HepG2 (cell line): Measurements from ENCODE around the gene AGBL2. TPM values are rescaled to one million over a fixed set of nuclear protein-coding genes. Genes with fewer than 3 reads are reported as not detected.

ENCODE experiments used
- BCL6 ChIP-seq: IDR thresholded peaks from 2 replicates; pipeline ENCODE4 v1.6.1; 2016; ENCODE audit warnings: missing genetic modification reagents, missing compliant biosample characterization
- GTF3A ChIP-seq: sonication (generic); formaldehyde crosslinking; conservative IDR thresholded peaks from 2 replicates; pipeline ENCODE4 v1.4.0; 2020; ENCODE audit warnings: mild to moderate bottlenecking, missing genetic modification reagents
- HOXD1 ChIP-seq: sonication (generic); formaldehyde crosslinking; IDR thresholded peaks from 2 replicates; pipeline ENCODE4 v1.5.0; 2020; ENCODE audit warnings: missing genetic modification reagents
- JUND ChIP-seq: sonication (generic); formaldehyde crosslinking; IDR thresholded peaks from 2 replicates; pipeline ENCODE4 v1.8.0; 2022; ENCODE audit warnings: mild to moderate bottlenecking, missing genetic modification reagents
- NCOA2 ChIP-seq: sonication (generic); formaldehyde crosslinking; IDR thresholded peaks from 2 replicates; pipeline ENCODE4 v1.8.0; 2022; ENCODE audit warnings: inconsistent platforms
- NR2C2 ChIP-seq: sonication (generic); formaldehyde crosslinking; IDR thresholded peaks from 2 replicates; pipeline ENCODE4 v1.4.0; 2020; ENCODE audit warnings: missing genetic modification reagents, mild to moderate bottlenecking, moderate library complexity, borderline replicate concordance
- NR2F6 ChIP-seq, 2 experiments: IDR thresholded peaks; 2 replicates each; pipeline ENCODE4 v1.6.1; 2016; ENCODE audit warnings: antibody characterized with exemption in 1 of 2, mild to moderate bottlenecking in 1 of 2
- REPIN1 ChIP-seq: sonication (generic); formaldehyde crosslinking; IDR thresholded peaks from 2 replicates; pipeline ENCODE4 v1.8.0; 2022; ENCODE audit warnings: missing genetic modification reagents, low read depth, mild to moderate bottlenecking, borderline replicate concordance
- TOE1 ChIP-seq: sonication (generic); formaldehyde crosslinking; IDR thresholded peaks from 2 replicates; pipeline ENCODE4 v1.4.0; 2020; ENCODE audit warnings: mild to moderate bottlenecking, missing genetic modification reagents
- XRCC5 ChIP-seq: fragments of 200-400 bp; formaldehyde crosslinking; optimal IDR thresholded peaks from 2 replicates; pipeline ENCODE3; 2017; ENCODE audit warnings: mild to moderate bottlenecking, low read length
- YEATS4 ChIP-seq: sonication (generic); formaldehyde crosslinking; IDR thresholded peaks from 2 replicates; pipeline ENCODE4 v1.4.0; 2020; ENCODE audit warnings: missing genetic modification reagents, borderline replicate concordance
- ZEB1 ChIP-seq: IDR thresholded peaks from 2 replicates; pipeline ENCODE4 v1.6.1; 2012; ENCODE audit warnings: mild to moderate bottlenecking, low read depth, inconsistent platforms; ENCODE audit not compliant: insufficient replicate concordance
- ZFP90 ChIP-seq: sonication (generic); formaldehyde crosslinking; IDR thresholded peaks from 2 replicates; pipeline ENCODE4 v1.8.0; 2022; ENCODE audit warnings: missing genetic modification reagents, mild to moderate bottlenecking, inconsistent platforms, borderline replicate concordance
- ZNF224 ChIP-seq: sonication (generic); formaldehyde crosslinking; IDR thresholded peaks from 2 replicates; pipeline ENCODE4 v1.5.0; 2020; ENCODE audit warnings: mild to moderate bottlenecking, missing genetic modification reagents
- ZNF430 ChIP-seq: sonication (generic); formaldehyde crosslinking; IDR thresholded peaks from 2 replicates; pipeline ENCODE4 v1.9.0; 2021; ENCODE audit warnings: mild to moderate bottlenecking, missing genetic modification reagents
- ZNF556 ChIP-seq: sonication (generic); formaldehyde crosslinking; IDR thresholded peaks from 2 replicates; pipeline ENCODE4 v1.4.0; 2020; ENCODE audit warnings: mild to moderate bottlenecking, missing genetic modification reagents, borderline replicate concordance
- ZNF660 ChIP-seq: sonication (generic); formaldehyde crosslinking; IDR thresholded peaks from 2 replicates; pipeline ENCODE4 v1.5.1; 2020; ENCODE audit warnings: mild to moderate bottlenecking, low read depth, missing genetic modification reagents, borderline replicate concordance
- ZNF724P ChIP-seq: sonication (generic); formaldehyde crosslinking; IDR thresholded peaks from 2 replicates; pipeline ENCODE4 v1.8.0; 2022; ENCODE audit warnings: missing genetic modification reagents, borderline replicate concordance
- ZNF75D ChIP-seq: sonication (generic); formaldehyde crosslinking; IDR thresholded peaks from 2 replicates; pipeline ENCODE4 v1.8.1; 2023; ENCODE audit warnings: missing genetic modification reagents, mild to moderate bottlenecking, borderline replicate concordance
- ZSCAN25 ChIP-seq: sonication (generic); formaldehyde crosslinking; IDR thresholded peaks from 2 replicates; pipeline ENCODE4 v1.8.0; 2022; ENCODE audit warnings: mild to moderate bottlenecking, missing genetic modification reagents
- polyA plus RNA-seq, 8 experiments: library from polyadenylated mRNA; depleted of rRNA in 3 of 8; stranded (reverse) in 7 of 8; unstranded in 1 of 8; fragments of >200 nt; fragmentation: Illumina TruSeq in 4 of 8; extraction: Trizol in 4 of 8; gene quantifications; 2 replicates each; pipeline versions ENCODE4 v1.2.1 to v1.2.3, GENCODE V29; 2011 to 2016; ENCODE audit warnings: low read depth in 4 of 8, missing spikeins in 1 of 8, mixed read lengths in 1 of 8; ENCODE audit not compliant: insufficient read depth in 1 of 8
- total RNA-seq, 5 experiments: library from RNA; depleted of rRNA; stranded (reverse); fragments of >200 nt; fragmentation: Illumina TruSeq; extraction: Trizol; gene quantifications; 2 replicates each; pipeline ENCODE4 v1.2.3, GENCODE V29; 2016; ENCODE audit warnings: low read depth in 1 of 5
- TF ChIP-seq, protein P1 (sequence below): sonication (generic); formaldehyde crosslinking; IDR thresholded peaks from 2 replicates; pipeline ENCODE4 v1.5.0; 2020; ENCODE audit warnings: mild to moderate bottlenecking, missing genetic modification reagents
- TF ChIP-seq, protein P2 (sequence below): sonication (generic); formaldehyde crosslinking; IDR thresholded peaks from 2 replicates; pipeline ENCODE4 v1.5.1; 2020; ENCODE audit warnings: missing genetic modification reagents, mild to moderate bottlenecking, borderline replicate concordance
- TF ChIP-seq, protein P3 (sequence below): sonication (generic); formaldehyde crosslinking; IDR thresholded peaks from 2 replicates; pipeline ENCODE4 v1.4.0; 2020; ENCODE audit warnings: mild to moderate bottlenecking, low read depth, missing genetic modification reagents
- TF ChIP-seq, protein P4 (sequence below): sonication (generic); formaldehyde crosslinking; IDR thresholded peaks from 2 replicates; pipeline ENCODE4 v1.4.0; 2020; ENCODE audit warnings: mild to moderate bottlenecking, missing genetic modification reagents
- TF ChIP-seq, protein P5 (sequence below): IDR thresholded peaks from 2 replicates; pipeline ENCODE4 v1.6.1; 2016; ENCODE audit warnings: missing compliant biosample characterization, missing genetic modification reagents, borderline replicate concordance

AGBL2 gene
- total and polyA plus RNA-seq, 2 of the 13 experiments (the other 11 are each of a cell fraction or from before 2014, with no cell fraction given) = 1.6 to 5.7 TPM

DNA sequence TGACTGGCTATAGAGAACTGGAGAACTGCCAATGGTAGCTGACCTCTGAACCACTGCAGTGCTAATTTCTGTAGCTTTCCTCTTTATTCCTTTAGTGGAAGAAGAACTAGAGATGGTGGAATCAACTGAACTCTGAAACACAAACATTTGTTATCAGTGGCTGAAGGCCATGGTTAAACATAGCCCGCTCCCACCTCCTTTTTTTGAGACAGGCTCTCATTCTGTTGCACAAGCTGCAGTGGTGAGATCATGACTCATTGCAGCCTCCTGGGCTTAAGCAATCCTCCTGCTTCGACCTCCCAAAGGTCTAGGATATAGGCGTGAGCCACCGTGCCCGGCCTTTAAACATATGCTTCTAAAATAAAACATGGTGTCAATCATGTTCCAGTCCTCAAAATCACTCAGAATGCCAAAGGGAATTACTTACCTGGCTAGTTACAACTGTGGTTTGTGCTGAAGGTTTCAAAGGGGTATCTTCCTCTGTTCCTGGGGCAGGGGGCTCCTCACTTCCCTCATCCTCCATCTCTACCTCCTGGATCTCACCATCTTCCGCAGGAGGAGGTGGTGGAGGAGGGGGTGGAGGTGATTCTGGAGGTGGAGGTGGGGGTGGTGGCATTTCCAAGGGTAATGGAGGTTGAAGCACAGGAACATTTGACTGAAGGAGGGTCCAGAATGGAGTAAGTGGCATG, 9.0 kb upstream of the AGBL2 start (continued):
- TF ChIP-seq ZFP90 (CRISPR knock-in tag) = peak; percentile 41; the same call in 1 of the 2 replicates
- TF ChIP-seq ZNF75D (CRISPR knock-in tag) = no peak
- TF ChIP-seq, protein P1, sequence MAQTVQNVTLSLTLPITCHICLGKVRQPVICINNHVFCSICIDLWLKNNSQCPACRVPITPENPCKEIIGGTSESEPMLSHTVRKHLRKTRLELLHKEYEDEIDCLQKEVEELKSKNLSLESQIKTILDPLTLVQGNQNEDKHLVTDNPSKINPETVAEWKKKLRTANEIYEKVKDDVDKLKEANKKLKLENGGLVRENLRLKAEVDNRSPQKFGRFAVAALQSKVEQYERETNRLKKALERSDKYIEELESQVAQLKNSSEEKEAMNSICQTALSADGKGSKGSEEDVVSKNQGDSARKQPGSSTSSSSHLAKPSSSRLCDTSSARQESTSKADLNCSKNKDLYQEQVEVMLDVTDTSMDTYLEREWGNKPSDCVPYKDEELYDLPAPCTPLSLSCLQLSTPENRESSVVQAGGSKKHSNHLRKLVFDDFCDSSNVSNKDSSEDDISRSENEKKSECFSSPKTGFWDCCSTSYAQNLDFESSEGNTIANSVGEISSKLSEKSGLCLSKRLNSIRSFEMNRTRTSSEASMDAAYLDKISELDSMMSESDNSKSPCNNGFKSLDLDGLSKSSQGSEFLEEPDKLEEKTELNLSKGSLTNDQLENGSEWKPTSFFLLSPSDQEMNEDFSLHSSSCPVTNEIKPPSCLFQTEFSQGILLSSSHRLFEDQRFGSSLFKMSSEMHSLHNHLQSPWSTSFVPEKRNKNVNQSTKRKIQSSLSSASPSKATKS (CRISPR knock-in tag) = 0 out of 2 replicates have a peak, but pooled peaks have one; percentile 38
- TF ChIP-seq, protein P2, sequence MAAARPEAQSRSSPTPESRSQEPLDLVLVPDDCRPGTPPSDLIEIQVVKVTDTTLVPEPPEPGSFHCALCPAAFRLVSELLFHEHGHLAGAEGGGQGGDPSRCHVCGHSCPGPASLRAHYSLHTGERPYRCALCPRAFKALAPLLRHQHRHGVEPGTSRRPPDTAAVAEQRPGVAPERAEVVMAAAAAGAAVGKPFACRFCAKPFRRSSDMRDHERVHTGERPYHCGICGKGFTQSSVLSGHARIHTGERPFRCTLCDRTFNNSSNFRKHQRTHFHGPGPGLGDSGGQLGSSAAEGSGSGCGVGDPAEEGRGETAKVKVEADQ = no peak
- TF ChIP-seq YEATS4 (CRISPR knock-in tag) = peak; percentile 62; the same call in 1 of the 2 replicates
- peak; percentile 93 for TF ChIP-seq ZNF430 (CRISPR knock-in tag)
- TF ChIP-seq GTF3A = no peak
- peak; percentile 83; the same call in 1 of the 2 replicates for TF ChIP-seq TOE1 (CRISPR knock-in tag)
- peak; percentile 90; the same call in 1 of the 2 replicates for TF ChIP-seq REPIN1 (CRISPR knock-in tag)
- TF ChIP-seq ZNF556 (CRISPR knock-in tag) = peak; percentile 83; the same call in 1 of the 2 replicates
- TF ChIP-seq NR2F6 (IDR thresholded peaks at IDR 0.05) = peak; percentile 91
- TF ChIP-seq NR2F6 (CRISPR knock-in tag; IDR thresholded peaks at IDR 0.05) = peak; percentile 91
- no peak for TF ChIP-seq ZNF724P (CRISPR knock-in tag)
- TF ChIP-seq, protein P3, sequence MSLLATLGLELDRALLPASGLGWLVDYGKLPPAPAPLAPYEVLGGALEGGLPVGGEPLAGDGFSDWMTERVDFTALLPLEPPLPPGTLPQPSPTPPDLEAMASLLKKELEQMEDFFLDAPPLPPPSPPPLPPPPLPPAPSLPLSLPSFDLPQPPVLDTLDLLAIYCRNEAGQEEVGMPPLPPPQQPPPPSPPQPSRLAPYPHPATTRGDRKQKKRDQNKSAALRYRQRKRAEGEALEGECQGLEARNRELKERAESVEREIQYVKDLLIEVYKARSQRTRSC (CRISPR knock-in tag) = no peak
- TF ChIP-seq NCOA2 (CRISPR knock-in tag) = peak; percentile 93
- TF ChIP-seq NR2C2 = peak; percentile 82; the same call in 1 of the 2 replicates
- TF ChIP-seq ZNF224 (CRISPR knock-in tag) = no peak
- peak; percentile 42 for TF ChIP-seq ZEB1
- TF ChIP-seq ZNF660 = no peak
- TF ChIP-seq, protein P4, sequence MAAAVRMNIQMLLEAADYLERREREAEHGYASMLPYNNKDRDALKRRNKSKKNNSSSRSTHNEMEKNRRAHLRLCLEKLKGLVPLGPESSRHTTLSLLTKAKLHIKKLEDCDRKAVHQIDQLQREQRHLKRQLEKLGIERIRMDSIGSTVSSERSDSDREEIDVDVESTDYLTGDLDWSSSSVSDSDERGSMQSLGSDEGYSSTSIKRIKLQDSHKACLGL (CRISPR knock-in tag) = no peak
- peak; percentile 88 for TF ChIP-seq HOXD1 (CRISPR knock-in tag)
- peak; percentile 65; the same call in 1 of the 2 replicates for TF ChIP-seq ZSCAN25 (CRISPR knock-in tag)
- peak; percentile 74 for TF ChIP-seq XRCC5
- TF ChIP-seq, protein P5, sequence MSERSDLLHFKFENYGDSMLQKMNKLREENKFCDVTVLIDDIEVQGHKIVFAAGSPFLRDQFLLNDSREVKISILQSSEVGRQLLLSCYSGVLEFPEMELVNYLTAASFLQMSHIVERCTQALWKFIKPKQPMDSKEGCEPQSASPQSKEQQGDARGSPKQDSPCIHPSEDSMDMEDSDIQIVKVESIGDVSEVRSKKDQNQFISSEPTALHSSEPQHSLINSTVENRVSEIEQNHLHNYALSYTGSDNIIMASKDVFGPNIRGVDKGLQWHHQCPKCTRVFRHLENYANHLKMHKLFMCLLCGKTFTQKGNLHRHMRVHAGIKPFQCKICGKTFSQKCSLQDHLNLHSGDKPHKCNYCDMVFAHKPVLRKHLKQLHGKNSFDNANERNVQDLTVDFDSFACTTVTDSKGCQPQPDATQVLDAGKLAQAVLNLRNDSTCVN = peak; percentile 74; the same call in 1 of the 2 replicates
- peak; percentile 86 for TF ChIP-seq BCL6 (CRISPR knock-in tag)
- TF ChIP-seq JUND (CRISPR knock-in tag) = peak; percentile 99
